OCI-LY3 (cell line): ENCODE measurements around the gene MYO16.

Experiments used
- EZH2phosphoT487 ChIP-seq: fragments of 200-600 bp; shearing (Covaris generic); IDR thresholded peaks from 2 replicates; pipeline ENCODE4 v1.6.1; 2018; ENCODE audit warnings: antibody characterized with exemption, mixed run types, low read depth
- TF ChIP-seq, protein P1 (sequence below): fragments of 200-600, 300-600 bp; sonication (generic); IDR thresholded peaks from 2 replicates; pipeline ENCODE4 v1.5.1; 2014; ENCODE audit warnings: antibody characterized with exemption, low read length, low read depth

DNA sequence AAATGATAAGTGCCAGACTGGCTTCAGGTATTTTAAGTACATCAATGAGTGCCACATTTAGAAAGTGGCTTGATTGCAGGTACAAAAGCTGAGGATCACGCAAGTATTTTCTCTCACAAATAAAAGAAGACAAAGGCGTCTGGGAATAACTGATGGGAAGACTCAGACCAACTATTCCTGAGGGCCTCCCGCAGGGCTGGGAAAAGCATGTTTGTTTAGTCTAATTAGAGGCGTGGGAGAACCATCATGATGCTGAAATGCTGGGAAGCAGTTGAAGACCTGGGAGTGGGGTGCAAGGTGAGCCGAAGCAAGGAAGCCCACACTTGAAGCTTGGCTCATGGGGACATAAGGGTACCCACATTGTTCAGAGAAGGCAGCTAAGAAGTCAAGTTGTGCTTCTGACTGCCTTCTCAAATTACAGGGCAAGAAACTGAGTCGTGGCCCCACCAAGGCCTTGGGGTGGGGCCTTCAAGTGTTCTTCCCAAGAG is 536.0 kb downstream of the MYO16 start:
- TF ChIP-seq, protein P1, sequence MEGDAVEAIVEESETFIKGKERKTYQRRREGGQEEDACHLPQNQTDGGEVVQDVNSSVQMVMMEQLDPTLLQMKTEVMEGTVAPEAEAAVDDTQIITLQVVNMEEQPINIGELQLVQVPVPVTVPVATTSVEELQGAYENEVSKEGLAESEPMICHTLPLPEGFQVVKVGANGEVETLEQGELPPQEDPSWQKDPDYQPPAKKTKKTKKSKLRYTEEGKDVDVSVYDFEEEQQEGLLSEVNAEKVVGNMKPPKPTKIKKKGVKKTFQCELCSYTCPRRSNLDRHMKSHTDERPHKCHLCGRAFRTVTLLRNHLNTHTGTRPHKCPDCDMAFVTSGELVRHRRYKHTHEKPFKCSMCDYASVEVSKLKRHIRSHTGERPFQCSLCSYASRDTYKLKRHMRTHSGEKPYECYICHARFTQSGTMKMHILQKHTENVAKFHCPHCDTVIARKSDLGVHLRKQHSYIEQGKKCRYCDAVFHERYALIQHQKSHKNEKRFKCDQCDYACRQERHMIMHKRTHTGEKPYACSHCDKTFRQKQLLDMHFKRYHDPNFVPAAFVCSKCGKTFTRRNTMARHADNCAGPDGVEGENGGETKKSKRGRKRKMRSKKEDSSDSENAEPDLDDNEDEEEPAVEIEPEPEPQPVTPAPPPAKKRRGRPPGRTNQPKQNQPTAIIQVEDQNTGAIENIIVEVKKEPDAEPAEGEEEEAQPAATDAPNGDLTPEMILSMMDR: no peak
- TF ChIP-seq EZH2phosphoT487: no peak
